GM18505 (cell line): ENCODE measurements around the gene METTL17.
"Not testable (repeated sequence)": the region's sequence is repeated elsewhere in the genome, so short reads cannot be mapped to it uniquely, and the experiment has no call there.

Experiments used
- ATAC-seq: cut with Tn5 transposase; IDR thresholded peaks from one replicate; pipeline ENCODE4 v1.9.1; 2021; ENCODE audit not compliant: unreplicated experiment
- POLR2A ChIP-seq: IDR thresholded peaks from 4 replicates; pipeline ENCODE4 v1.6.1; 2011; ENCODE audit warnings: borderline replicate concordance; ENCODE audit not compliant: insufficient read depth, insufficient read length; ENCODE audit errors: extremely low read depth

The METTL17 gene

GRCh38 chr14:20989787-20990600 lies at the start of gene METTL17:
TSS of gene METTL17 (plus strand) at chr14:20989980. CDS start at chr14:20990003, 23 bp downstream.
- peak; percentile 88 for TF ChIP-seq POLR2A
- peak; percentile 92 for ATAC-seq

- not testable (repeated sequence) for ATAC-seq
Measured at GRCh38 chr14:20945146-20945545, 44.6 kb upstream of the METTL17 start.

- not testable (repeated sequence) for ATAC-seq
Measured at GRCh38 chr14:20946707-20947106, 43.1 kb upstream of the METTL17 start.

- not testable (repeated sequence) for ATAC-seq
Measured at GRCh38 chr14:20954736-20955537, 34.8 kb upstream of the METTL17 start, which contains the start of gene RNASE2. TSS of gene RNASE2 (plus strand) at chr14:20955487. CDS start at chr14:20955772, 285 bp downstream.

GRCh38 chr14:20955538-20955873 lies 34.3 kb upstream of the METTL17 start:
- not testable (repeated sequence) for ATAC-seq

- no peak for TF ChIP-seq POLR2A
- no peak for ATAC-seq
Measured at GRCh38 chr14:20956376-20956976, 33.3 kb upstream of the METTL17 start.

- ATAC-seq = not testable (repeated sequence)
Measured at GRCh38 chr14:20958946-20959345, 30.8 kb upstream of the METTL17 start.

GRCh38 chr14:20969336-20969735 lies 20.4 kb upstream of the METTL17 start:
- ATAC-seq = no peak
- no peak for TF ChIP-seq POLR2A

GRCh38 chr14:20970647-20970982 lies 19.2 kb upstream of the METTL17 start:
- TF ChIP-seq POLR2A = no peak
- ATAC-seq = peak; percentile 12

- ATAC-seq = peak; percentile 87
- no peak for TF ChIP-seq POLR2A
Measured at GRCh38 chr14:20970983-20971704, 18.6 kb upstream of the METTL17 start.

GRCh38 chr14:20971705-20972021 lies 18.1 kb upstream of the METTL17 start:
- ATAC-seq = no peak
- TF ChIP-seq POLR2A = no peak

- TF ChIP-seq POLR2A = no peak
- no peak for ATAC-seq
Measured at GRCh38 chr14:20973501-20973900, 16.3 kb upstream of the METTL17 start.

GRCh38 chr14:20976291-20976690 lies 13.5 kb upstream of the METTL17 start:
- ATAC-seq = no peak
- no peak for TF ChIP-seq POLR2A

- no peak for TF ChIP-seq POLR2A
- ATAC-seq = no peak
Measured at GRCh38 chr14:20978687-20979086, 11.1 kb upstream of the METTL17 start.
